HEK293T (cell line): ENCODE measurements around the gene GUCY1A1.

Source experiments
- CTCF ChIA-PET: fragments of 350-600 bp; formaldehyde crosslinking; extraction: SDS; loops from one replicate; lab custom pipeline; 2021; ENCODE audit warnings: antibody characterized with exemption, inconsistent platforms; lab: Yijun Ruan, JAX
- POLR2A ChIA-PET: fragments of 350-600 bp; formaldehyde crosslinking; extraction: SDS; loops from one replicate; lab custom pipeline; 2020; ENCODE audit warnings: antibody characterized with exemption, inconsistent platforms; lab: Yijun Ruan, JAX
- DNase-seq: peaks from one replicate; pipeline ENCODE4 v3.0.0; 2012; ENCODE audit warnings: mixed read lengths; ENCODE audit errors: extremely low spot score
- ARNT ChIP-seq: fragments of 450-650 bp; IDR thresholded peaks from 2 replicates; pipeline ENCODE4 v1.6.1; 2017; ENCODE audit warnings: mild to moderate bottlenecking
- BHLHE40 ChIP-seq: fragments of 450-650 bp; IDR thresholded peaks from 2 replicates; pipeline ENCODE4 v1.6.1; 2016; ENCODE audit warnings: mild to moderate bottlenecking, moderate library complexity, borderline replicate concordance
- CTBP1 ChIP-seq: fragments of 450-650 bp; IDR thresholded peaks from 2 replicates; pipeline ENCODE4 v1.6.1; 2016; ENCODE audit warnings: borderline replicate concordance
- ELF4 ChIP-seq: fragments of 450-650 bp; IDR thresholded peaks from 2 replicates; pipeline ENCODE4 v1.6.1; 2017; ENCODE audit warnings: antibody characterized with exemption
- FOXA1 ChIP-seq: fragments of 450-650 bp; IDR thresholded peaks from 2 replicates; pipeline ENCODE4 v1.6.1; 2016; ENCODE audit warnings: mild to moderate bottlenecking
- FOXK2 ChIP-seq: fragments of 450-650 bp; IDR thresholded peaks from 2 replicates; pipeline ENCODE4 v1.6.1; 2016; ENCODE audit warnings: mild to moderate bottlenecking
- FOXM1 ChIP-seq: fragments of 450-650 bp; IDR thresholded peaks from 2 replicates; pipeline ENCODE4 v1.6.1; 2017; ENCODE audit warnings: mild to moderate bottlenecking, borderline replicate concordance
- HDGF ChIP-seq: fragments of 450-650 bp; IDR thresholded peaks from 2 replicates; pipeline ENCODE4 v1.6.1; 2017; ENCODE audit warnings: antibody characterized with exemption, borderline replicate concordance
- L3MBTL2 ChIP-seq: fragments of 450-650 bp; conservative IDR thresholded peaks from 2 replicates; pipeline ENCODE4 v1.6.1; 2016; ENCODE audit warnings: mild to moderate bottlenecking
- LEF1 ChIP-seq: fragments of 450-650 bp; IDR thresholded peaks from 2 replicates; pipeline ENCODE4 v1.6.1; 2017; ENCODE audit warnings: mild to moderate bottlenecking, borderline replicate concordance
- NFRKB ChIP-seq: fragments of 450-650 bp; IDR thresholded peaks from 2 replicates; pipeline ENCODE4 v1.6.1; 2016; ENCODE audit warnings: mild to moderate bottlenecking, moderate library complexity
- SP1 ChIP-seq: fragments of 450-650 bp; IDR thresholded peaks from 2 replicates; pipeline ENCODE4 v1.6.1; 2017
- SUZ12 ChIP-seq: fragments of 450-650 bp; IDR thresholded peaks from 2 replicates; pipeline ENCODE4 v1.6.1; 2016; ENCODE audit warnings: mild to moderate bottlenecking
- TARDBP ChIP-seq: fragments of 450-650 bp; IDR thresholded peaks from 2 replicates; pipeline ENCODE4 v1.6.1; 2016
- ZNF384 ChIP-seq: fragments of 450-650 bp; IDR thresholded peaks from 2 replicates; pipeline ENCODE4 v1.6.1; 2016
- TF ChIP-seq, protein P1 (sequence below): fragments of 450-650 bp; IDR thresholded peaks from 2 replicates; pipeline ENCODE4 v1.6.1; 2016

GUCY1A1 gene

GRCh38 chr4:155629183-155629825 is 37.3 kb upstream of the GUCY1A1 start:
- POLR2A ChIA-PET, result no interaction called here
- no peak for DNase-seq
- TF ChIP-seq LEF1, result no peak
- no peak for TF ChIP-seq NFRKB
- TF ChIP-seq TARDBP, result no peak
- no peak for TF ChIP-seq FOXK2
- no peak for TF ChIP-seq BHLHE40
- no peak for TF ChIP-seq SUZ12
- TF ChIP-seq ZNF384, result no peak
- no peak for TF ChIP-seq HDGF
- CTCF ChIA-PET, result interaction anchor here (0.5 to 1.1 kb wide), 3 partner anchors 17 to 100 kb away, joined by 3 to 4 read pairs (median 3); no protein-coding TSS in a partner anchor

DNA sequence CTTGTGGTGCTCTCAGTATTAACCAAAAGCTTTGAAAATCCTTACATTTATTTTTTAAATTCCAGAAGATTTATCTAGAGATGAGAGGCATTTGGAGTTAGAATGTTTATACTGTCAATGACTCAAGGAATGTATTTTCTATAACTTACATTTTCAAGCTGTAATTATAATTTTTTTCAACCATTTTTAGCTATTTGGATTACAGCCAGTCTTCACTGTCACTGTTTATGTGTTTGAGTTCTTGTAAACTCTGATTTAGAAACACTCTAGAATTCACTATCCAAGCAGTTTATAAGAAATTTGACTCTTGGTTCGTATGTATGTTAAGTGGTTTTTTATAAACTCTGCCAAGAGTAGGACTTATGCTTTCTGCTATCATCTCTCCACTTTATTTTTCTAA is 36.7 kb upstream of the GUCY1A1 start:
- ChIA-PET CTCF (interaction anchor here (0.7 kb wide), 1 partner anchor 16 kb away, joined by 4 read pairs; no protein-coding TSS in a partner anchor), POLR2A (no interaction called here)
- TF ChIP-seq FOXK2 (no peak), CTBP1 (no peak), TARDBP (no peak), L3MBTL2 (no peak), NFRKB (no peak), ARNT (no peak), ELF4 (no peak), LEF1 (no peak), SUZ12 (no peak)
- DNase-seq, result no peak

- ChIA-PET POLR2A (no interaction called here), CTCF (no interaction called here)
- no peak for TF ChIP-seq ARNT
- no peak for TF ChIP-seq SP1
- no peak for TF ChIP-seq BHLHE40
- TF ChIP-seq, protein P1, sequence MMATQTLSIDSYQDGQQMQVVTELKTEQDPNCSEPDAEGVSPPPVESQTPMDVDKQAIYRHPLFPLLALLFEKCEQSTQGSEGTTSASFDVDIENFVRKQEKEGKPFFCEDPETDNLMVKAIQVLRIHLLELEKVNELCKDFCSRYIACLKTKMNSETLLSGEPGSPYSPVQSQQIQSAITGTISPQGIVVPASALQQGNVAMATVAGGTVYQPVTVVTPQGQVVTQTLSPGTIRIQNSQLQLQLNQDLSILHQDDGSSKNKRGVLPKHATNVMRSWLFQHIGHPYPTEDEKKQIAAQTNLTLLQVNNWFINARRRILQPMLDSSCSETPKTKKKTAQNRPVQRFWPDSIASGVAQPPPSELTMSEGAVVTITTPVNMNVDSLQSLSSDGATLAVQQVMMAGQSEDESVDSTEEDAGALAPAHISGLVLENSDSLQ, result no peak
- TF ChIP-seq NFRKB, result no peak
- TF ChIP-seq SUZ12, result no peak
- DNase-seq, result no peak
These were observed 34.3 kb upstream of the GUCY1A1 start for GRCh38 chr4:155632310-155632840.

DNA sequence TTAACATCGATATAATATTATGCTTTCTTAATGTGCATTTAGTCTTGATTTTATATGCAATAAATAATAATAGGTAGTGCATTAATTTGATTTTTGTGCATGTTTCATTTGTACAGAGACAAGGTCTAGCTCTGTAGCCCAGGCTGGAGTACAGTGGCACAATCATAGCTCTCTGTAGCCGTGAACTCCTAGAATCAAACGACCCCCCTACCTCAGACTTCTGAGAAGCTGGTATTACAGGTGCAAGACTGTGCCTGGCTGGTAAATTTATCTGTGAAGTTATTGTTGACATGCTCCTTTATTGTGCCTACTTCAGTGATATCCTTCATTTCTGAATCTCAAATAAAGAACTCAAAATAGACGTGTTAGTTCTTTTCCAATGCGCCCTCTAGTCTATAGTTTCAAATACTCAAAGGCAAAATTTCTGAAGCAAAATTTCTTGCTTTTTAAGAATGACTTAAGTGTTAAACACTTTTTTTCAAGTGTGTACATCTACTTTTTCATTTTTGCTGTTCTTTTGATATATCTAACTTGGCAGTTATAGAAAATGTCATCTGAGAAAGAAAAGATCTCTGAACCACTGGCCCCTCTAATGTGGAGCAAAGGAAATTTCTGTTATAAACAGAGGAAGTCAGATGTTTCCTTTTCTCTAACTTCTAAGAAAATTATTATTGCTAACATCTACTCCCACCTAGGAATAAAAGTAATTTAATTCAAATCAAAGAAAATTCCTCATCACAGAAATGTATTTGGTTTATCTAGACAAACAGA is 28.3 kb upstream of the GUCY1A1 start:
- ChIA-PET POLR2A (no interaction called here), CTCF (no interaction called here)
- no peak for DNase-seq
- TF ChIP-seq LEF1 (no peak), NFRKB (no peak), L3MBTL2 (no peak), FOXA1 (no peak), ELF4 (no peak), BHLHE40 (no peak), CTBP1 (no peak), ZNF384 (no peak), HDGF (no peak), SP1 (no peak), TARDBP (no peak)
- TF ChIP-seq, protein P1, result no peak

GRCh38 chr4:155639704-155640523 is 26.7 kb upstream of the GUCY1A1 start:
- CTCF ChIA-PET, result no interaction called here
- TF ChIP-seq FOXM1, result no peak
- TF ChIP-seq FOXK2, result no peak
- no peak for TF ChIP-seq CTBP1
- TF ChIP-seq FOXA1, result no peak
- TF ChIP-seq, protein P1, result no peak
- no peak for TF ChIP-seq ARNT
- no peak for TF ChIP-seq SP1
- POLR2A ChIA-PET, result no interaction called here
- DNase-seq, result no peak

- CTCF ChIA-PET, result no interaction called here
- DNase-seq, result no peak
- TF ChIP-seq SP1, result no peak
- no peak for TF ChIP-seq BHLHE40
- no peak for TF ChIP-seq NFRKB
- no peak for TF ChIP-seq CTBP1
- TF ChIP-seq SUZ12, result no peak
- TF ChIP-seq FOXA1, result no peak
- TF ChIP-seq ELF4, result no peak
- no peak for TF ChIP-seq ARNT
- no peak for TF ChIP-seq ZNF384
- no peak for TF ChIP-seq FOXM1
- TF ChIP-seq, protein P1, result no peak
- TF ChIP-seq TARDBP, result no peak
- no peak for TF ChIP-seq L3MBTL2
- TF ChIP-seq FOXK2, result no peak
- no peak for TF ChIP-seq LEF1
- no peak for TF ChIP-seq HDGF
- POLR2A ChIA-PET, result no interaction called here
These were observed 25.9 kb upstream of the GUCY1A1 start for GRCh38 chr4:155640751-155641150.
